CD4-positive, alpha-beta T cell (primary cell): ENCODE measurements around the gene SLC25A42. TPM values are rescaled to one million over a fixed set of nuclear protein-coding genes. Genes with fewer than 3 reads are reported as not detected.

Experiments used
- ATAC-seq: fragments of 200-7000 bp; cut with Tn5 transposase; one replicate; pipeline ENCODE4 v1.10.0; 2022; ENCODE audit warnings: mild to moderate bottlenecking; ENCODE audit not compliant: poor library complexity
- CTCF ChIA-PET: fragments of 350-600 bp; sonication (Branson Sonifier 250); formaldehyde crosslinking; loops from one replicate; lab custom pipeline; 2021; ENCODE audit warnings: antibody characterized with exemption, inconsistent platforms; lab: Charles Lee
- POLR2A ChIA-PET: fragments of 350-600 bp; sonication (Branson Sonifier 250); formaldehyde crosslinking; loops from one replicate; lab custom pipeline; 2021; ENCODE audit warnings: antibody characterized with exemption, inconsistent platforms; lab: Charles Lee
- DNase-seq, 14 experiments: peaks; one replicate each; pipeline ENCODE4 v3.0.0-alpha.2; 2013 to 2020; ENCODE audit warnings: mixed read lengths in 2 of 14
- H3K27ac ChIP-seq, 2 donors: one replicate each; pipeline versions ENCODE4 v1.5.1 to v1.7.0; 2013; ENCODE audit warnings: low read length in 2 of 2, low read depth in 1 of 2, mild to moderate bottlenecking in 1 of 2
- H3K27me3 ChIP-seq, 2 experiments: 1 replicate in 1 of 2; 2 replicates in 1 of 2; pipeline versions ENCODE4 v1.6.1 to v1.7.0; 2013; ENCODE audit warnings: low read length in 2 of 2, control low read depth in 1 of 2, mild to moderate bottlenecking in 1 of 2, moderate library complexity in 1 of 2; ENCODE audit not compliant: insufficient read depth in 2 of 2, control insufficient read depth in 1 of 2
- H3K36me3 ChIP-seq: one replicate; pipeline ENCODE4 v1.6.1; 2013; ENCODE audit warnings: low read length, control low read depth; ENCODE audit not compliant: insufficient read depth
- H3K4me1 ChIP-seq: one replicate; pipeline ENCODE4 v1.6.1; 2013; ENCODE audit warnings: low read length, control low read depth; ENCODE audit not compliant: insufficient read depth
- H3K4me3 ChIP-seq: one replicate; pipeline ENCODE4 v1.5.1; 2013; ENCODE audit warnings: mild to moderate bottlenecking, low read length, moderate library complexity
- H3K9me3 ChIP-seq, 2 experiments: 1 replicate in 1 of 2; 2 replicates in 1 of 2; pipeline versions ENCODE4 v1.6.1 to v1.7.0; 2013; ENCODE audit warnings: low read length in 2 of 2, mild to moderate bottlenecking in 2 of 2, control low read depth in 1 of 2, moderate library complexity in 1 of 2; ENCODE audit not compliant: control insufficient read depth in 1 of 2, insufficient read depth in 1 of 2
- H3K27ac Mint-ChIP-seq: one replicate; pipeline ENCODE4 v1.8.0; 2020; ENCODE audit warnings: mixed read lengths
- H3K27me3 Mint-ChIP-seq: one replicate; pipeline ENCODE4 v1.8.0; 2021; ENCODE audit warnings: mixed read lengths
- H3K36me3 Mint-ChIP-seq: one replicate; pipeline ENCODE4 v1.8.0; 2021; ENCODE audit warnings: low read depth, mixed read lengths
- H3K4me1 Mint-ChIP-seq: one replicate; pipeline ENCODE4 v1.8.0; 2021; ENCODE audit warnings: low read depth, mixed read lengths
- H3K4me3 Mint-ChIP-seq: one replicate; pipeline ENCODE4 v1.8.0; 2020; ENCODE audit warnings: mild to moderate bottlenecking, mixed read lengths
- H3K9me3 Mint-ChIP-seq: one replicate; pipeline ENCODE4 v1.8.0; 2020; ENCODE audit warnings: mixed read lengths
- intact Hi-C, 2 experiments: fragments of 100-400 bp; cut with DNase I in 1 of 2; cut with micrococcal nuclease in 1 of 2; formaldehyde crosslinking; loops; one replicate each; pipeline versions ENCODE4 v1.15.1 to v1.9.0; 2023 to 2025; cut with DNase I, micrococcal nuclease
- total RNA-seq, 174 experiments: library from RNA in 2 of 174; stranded (reverse) in 2 of 174; gene quantifications; one replicate each; pipeline ENCODE4 v1.2.3 and lab custom pipeline; 2021 to 2026
- TF ChIP-seq, protein P1 (sequence below): fragments of 200-600 bp; IDR thresholded peaks from one replicate; pipeline ENCODE4 v1.8.0; 2022; ENCODE audit warnings: antibody characterized with exemption, mild to moderate bottlenecking

Gene SLC25A42
- total RNA-seq, 2 experiments from 2014 or later = 15.1 to 15.4 TPM

DNA sequence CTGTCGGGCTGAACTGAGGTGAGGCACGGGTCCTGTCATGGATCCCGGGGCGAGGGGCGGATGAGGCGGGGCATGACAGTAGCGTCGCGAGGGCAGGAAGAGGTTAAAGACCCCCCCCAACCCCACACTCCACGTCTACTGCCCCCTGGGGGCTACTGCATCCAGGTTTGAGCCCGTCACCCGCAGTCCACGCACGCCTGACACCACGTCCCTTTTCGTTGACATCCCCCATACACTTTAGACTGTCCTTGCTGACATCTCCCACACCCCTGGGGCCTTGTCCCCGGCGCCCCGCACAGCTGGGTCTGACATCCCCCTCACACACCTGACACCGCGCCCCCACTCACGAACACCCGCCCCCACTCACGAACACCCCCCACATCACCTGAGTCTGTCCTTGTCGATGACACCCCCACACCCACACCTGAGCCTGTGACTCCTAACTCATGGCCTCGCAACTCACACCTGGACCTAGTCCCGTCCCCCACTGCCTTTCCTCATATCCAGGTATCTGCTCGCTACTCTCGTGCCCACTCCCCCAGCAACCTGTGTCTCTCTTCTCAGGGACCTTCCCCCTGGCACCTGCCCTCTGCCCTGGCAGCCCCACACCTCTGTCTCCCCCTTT lies 416 bp downstream of the SLC25A42 start:
- H3K36me3 ChIP-seq = peaks cover 3% of the 10 kb centered on the region
- no peaks in the 10 kb centered on the region for H3K27me3 ChIP-seq
- Mint-ChIP-seq H3K36me3 (peaks cover 8% of the 10 kb centered on the region), H3K4me1 (peaks cover 40% of the 10 kb centered on the region), H3K4me3 (peak overlapping the region; percentile 86), H3K27me3 (no peaks in the 10 kb centered on the region), H3K9me3 (no peaks in the 10 kb centered on the region), H3K27ac (peak overlapping the region; percentile 65)
- TF ChIP-seq, protein P1, sequence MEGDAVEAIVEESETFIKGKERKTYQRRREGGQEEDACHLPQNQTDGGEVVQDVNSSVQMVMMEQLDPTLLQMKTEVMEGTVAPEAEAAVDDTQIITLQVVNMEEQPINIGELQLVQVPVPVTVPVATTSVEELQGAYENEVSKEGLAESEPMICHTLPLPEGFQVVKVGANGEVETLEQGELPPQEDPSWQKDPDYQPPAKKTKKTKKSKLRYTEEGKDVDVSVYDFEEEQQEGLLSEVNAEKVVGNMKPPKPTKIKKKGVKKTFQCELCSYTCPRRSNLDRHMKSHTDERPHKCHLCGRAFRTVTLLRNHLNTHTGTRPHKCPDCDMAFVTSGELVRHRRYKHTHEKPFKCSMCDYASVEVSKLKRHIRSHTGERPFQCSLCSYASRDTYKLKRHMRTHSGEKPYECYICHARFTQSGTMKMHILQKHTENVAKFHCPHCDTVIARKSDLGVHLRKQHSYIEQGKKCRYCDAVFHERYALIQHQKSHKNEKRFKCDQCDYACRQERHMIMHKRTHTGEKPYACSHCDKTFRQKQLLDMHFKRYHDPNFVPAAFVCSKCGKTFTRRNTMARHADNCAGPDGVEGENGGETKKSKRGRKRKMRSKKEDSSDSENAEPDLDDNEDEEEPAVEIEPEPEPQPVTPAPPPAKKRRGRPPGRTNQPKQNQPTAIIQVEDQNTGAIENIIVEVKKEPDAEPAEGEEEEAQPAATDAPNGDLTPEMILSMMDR = no peak
- H3K27ac ChIP-seq = peak overlapping the region; percentile 44 to 61
- H3K4me1 ChIP-seq = peaks cover 57% of the 10 kb centered on the region
- H3K9me3 ChIP-seq = no peaks in the 10 kb centered on the region
- ATAC-seq (peak; percentile 28), DNase-seq (no peak)
- CTCF ChIA-PET = interaction anchor here (1.4 to 1.5 kb wide), 3 partner anchors 52 to 520 kb away, joined by 3 read pairs; no protein-coding TSS in a partner anchor
- POLR2A ChIA-PET = interaction anchor here (0.7 to 1.9 kb wide), 5 partner anchors 12 to 145 kb away, joined by 3 to 6 read pairs (median 3); partner anchors contain the start of genes COPE and DDX49
- peak overlapping the region; percentile 73 for H3K4me3 ChIP-seq
- intact Hi-C loops = loop anchor here in 1 of 2 experiments (1.0 to 5.0 kb wide), 2 partner anchors 29 to 128 kb away; partner anchors contain the start of genes BORCS8 and RFXANK

DNA sequence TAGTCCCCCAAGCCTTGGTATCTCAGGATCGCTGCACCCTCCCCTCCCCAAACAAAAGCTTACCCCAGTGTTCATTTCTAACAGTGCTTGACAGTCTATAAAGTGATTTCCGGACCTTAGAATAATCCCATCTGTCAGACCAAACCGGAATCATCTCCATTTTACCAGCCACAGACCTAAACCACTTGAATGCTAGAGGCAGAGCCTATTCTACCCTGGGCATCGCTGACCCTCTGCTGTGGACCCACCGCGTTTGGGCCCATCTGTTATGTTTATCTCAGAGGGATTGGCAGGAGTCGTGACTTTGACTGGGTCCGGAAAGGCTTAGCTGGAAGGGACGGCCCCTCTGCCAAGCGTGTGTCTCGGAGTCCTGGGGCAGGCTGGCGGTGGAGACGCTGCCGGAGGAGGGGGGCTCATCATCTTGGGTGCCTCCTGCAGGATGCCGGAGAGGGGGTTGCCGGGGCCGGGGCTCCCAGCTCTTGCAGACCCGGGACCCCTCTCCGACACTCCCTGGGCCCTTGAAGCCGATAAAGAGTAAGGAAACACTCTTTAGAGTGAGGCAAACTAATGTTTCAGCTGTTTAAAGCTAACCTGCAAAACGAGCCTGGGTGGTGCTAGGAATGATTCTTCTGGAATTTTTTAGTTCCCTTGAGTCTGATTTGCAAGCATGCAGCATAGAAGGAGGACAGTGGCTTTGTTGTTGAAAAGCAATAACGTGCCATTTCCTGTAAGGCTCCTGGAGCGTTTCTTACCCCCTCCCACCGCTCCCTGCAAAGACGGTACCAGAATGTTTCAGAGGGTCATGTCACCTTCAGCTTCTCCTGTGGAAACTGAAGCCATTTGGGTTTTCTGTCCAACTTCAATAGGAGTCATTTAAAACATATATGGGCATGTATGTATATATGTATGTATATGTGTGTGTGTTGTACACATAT lies 1.3 kb downstream of the SLC25A42 start:
- TF ChIP-seq, protein P1 = no peak
- peak overlapping the region; percentile 44 to 61 for H3K27ac ChIP-seq
- Mint-ChIP-seq H3K4me1 (peaks cover 45% of the 10 kb centered on the region), H3K27me3 (no peaks in the 10 kb centered on the region), H3K9me3 (no peaks in the 10 kb centered on the region), H3K4me3 (peak overlapping the region; percentile 86), H3K27ac (peak overlapping the region; percentile 65), H3K36me3 (peaks cover 8% of the 10 kb centered on the region)
- H3K36me3 ChIP-seq = peaks cover 3% of the 10 kb centered on the region
- ChIA-PET POLR2A (interaction anchor here (0.6 to 1.0 kb wide), 4 partner anchors 22 to 913 kb away, joined by 3 read pairs; no protein-coding TSS in a partner anchor), CTCF (interaction anchor here (1.3 to 1.7 kb wide), 3 partner anchors 13 to 521 kb away, joined by 3 read pairs; no protein-coding TSS in a partner anchor)
- intact Hi-C loops = loop anchor here in 1 of 2 experiments (1.0 to 5.0 kb wide), 2 partner anchors 30 to 127 kb away; partner anchors contain the start of genes BORCS8 and RFXANK
- peaks cover 62% of the 10 kb centered on the region for H3K4me1 ChIP-seq
- H3K9me3 ChIP-seq = no peaks in the 10 kb centered on the region
- H3K27me3 ChIP-seq = no peaks in the 10 kb centered on the region
- DNase-seq = peak in 6 of 14 experiments; percentile 8 to 60 (median 36)
- ATAC-seq = no peak
- H3K4me3 ChIP-seq = peak overlapping the region; percentile 73

DNA sequence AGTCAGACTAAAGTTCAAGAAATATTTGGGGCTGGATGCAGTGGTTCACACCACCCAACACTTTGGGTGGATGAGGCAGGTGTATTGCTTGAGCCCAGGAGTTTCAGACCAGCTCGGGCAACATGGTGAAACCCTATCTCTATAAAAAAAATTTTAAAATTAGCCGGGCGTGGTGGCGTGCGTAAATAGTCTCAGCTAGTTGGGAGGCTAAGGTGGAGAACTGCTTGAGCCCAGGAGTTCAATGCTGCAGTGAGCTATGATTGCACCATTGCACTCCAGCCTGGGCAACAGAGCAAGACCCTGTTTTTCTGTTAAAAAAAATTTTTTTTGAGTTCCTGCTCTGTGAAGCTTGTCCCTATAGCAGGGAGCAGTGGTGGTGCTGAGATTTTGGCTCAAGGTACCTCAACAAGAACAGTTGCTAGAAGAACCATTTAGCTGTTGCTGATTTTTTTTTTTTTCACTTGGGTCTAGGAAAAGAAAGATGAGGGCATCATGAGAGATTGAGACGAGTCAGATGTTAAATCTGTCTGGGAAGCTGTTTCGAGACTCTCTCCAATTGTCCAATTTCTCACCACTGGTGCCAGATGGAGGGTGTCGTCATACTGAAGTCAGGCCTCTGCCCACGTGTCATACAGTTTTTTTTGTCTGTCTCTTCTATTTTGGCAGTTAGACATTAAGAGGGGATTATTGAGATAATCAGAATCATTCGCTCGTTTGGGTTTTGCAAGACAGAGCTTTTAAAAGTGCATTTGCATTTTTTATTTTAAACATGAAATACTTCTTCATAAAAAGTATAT lies 3.7 kb downstream of the SLC25A42 start:
- TF ChIP-seq, protein P1 = no peak
- Mint-ChIP-seq H3K27me3 (no peaks in the 10 kb centered on the region), H3K4me3 (peak overlapping the region; percentile 71), H3K27ac (peak overlapping the region; percentile 47), H3K9me3 (no peaks in the 10 kb centered on the region), H3K36me3 (peaks cover 15% of the 10 kb centered on the region), H3K4me1 (peaks cover 45% of the 10 kb centered on the region)
- H3K4me3 ChIP-seq = no peak overlapping the region
- ChIA-PET CTCF (no interaction called here), POLR2A (no interaction called here)
- H3K27me3 ChIP-seq = no peaks in the 10 kb centered on the region
- ATAC-seq = no peak
- H3K9me3 ChIP-seq = no peaks in the 10 kb centered on the region
- no peak overlapping the region for H3K27ac ChIP-seq
- peaks cover 62% of the 10 kb centered on the region for H3K4me1 ChIP-seq
- DNase-seq = no peak
- H3K36me3 ChIP-seq = peaks cover 9% of the 10 kb centered on the region
- intact Hi-C loops = no loop called here
